SK-N-SH (cell line): ENCODE data around the gene CCR3. TPM values are rescaled to one million over a fixed set of nuclear protein-coding genes. Genes with fewer than 3 reads are reported as not detected.

ENCODE experiments used
- CTCF ChIA-PET: fragments of 300-600, 350-600 bp; formaldehyde crosslinking; extraction: SDS; loops from one replicate; lab custom pipeline; 2021; lab: Yijun Ruan, JAX
- POLR2A ChIA-PET: fragments of 350-600 bp; sonication (Branson Sonifier 250); formaldehyde crosslinking; extraction: SDS; loops from one replicate; lab custom pipeline; 2020; ENCODE audit warnings: antibody characterized with exemption, inconsistent platforms; lab: Yijun Ruan, JAX
- DNase-seq: peaks from one replicate; pipeline ENCODE4 v3.0.0; 2012
- H2AFZ ChIP-seq: fragments of 200-600 bp; sonication (generic); 2 replicates; pipeline ENCODE4 v1.8.1; 2016; ENCODE audit warnings: antibody characterized with exemption, mild to moderate bottlenecking, low read depth
- H3F3A ChIP-seq: fragments of 200-600 bp; sonication (generic); replicated peaks from 2 replicates; pipeline ENCODE3; 2016; ENCODE audit warnings: antibody characterized with exemption, mild to moderate bottlenecking; ENCODE audit not compliant: insufficient read depth
- H3K27ac ChIP-seq, 2 experiments: fragments of 200-500 bp in 1 of 2; fragments of 200-600 bp in 1 of 2; sonication (Bioruptor generic) in 1 of 2; sonication (generic), shearing (Covaris generic) in 1 of 2; 2 replicates each; pipeline versions ENCODE4 v1.5.1 to v1.6.1; 2014 to 2016; ENCODE audit warnings: low read depth in 2 of 2, inconsistent platforms in 1 of 2, low read length in 1 of 2, mild to moderate bottlenecking in 1 of 2, mixed read lengths in 1 of 2
- H3K27me3 ChIP-seq: fragments of 200-600 bp; sonication (generic), shearing (Covaris generic); 2 replicates; pipeline ENCODE4 v1.6.1; 2016; ENCODE audit warnings: mixed run types; ENCODE audit not compliant: insufficient read depth
- H3K36me3 ChIP-seq, 2 experiments: fragments of 200-500 bp in 1 of 2; fragments of 200-600 bp in 1 of 2; sonication (Bioruptor generic) in 1 of 2; sonication (generic) in 1 of 2; replicated peaks in 1 of 2; 2 replicates each; pipeline versions ENCODE3 to v1.5.1; 2014 to 2016; ENCODE audit warnings: low read length in 1 of 2, mild to moderate bottlenecking in 1 of 2; ENCODE audit not compliant: insufficient read depth in 2 of 2, control insufficient read depth in 1 of 2
- H3K4me1 ChIP-seq, 2 experiments: fragments of 200-500 bp in 1 of 2; fragments of 200-600 bp in 1 of 2; sonication (Bioruptor generic) in 1 of 2; sonication (generic), shearing (Covaris generic) in 1 of 2; 2 replicates each; pipeline versions ENCODE4 v1.5.1 to v1.6.1; 2014 to 2016; ENCODE audit warnings: low read depth in 1 of 2, low read length in 1 of 2, mixed run types in 1 of 2; ENCODE audit not compliant: insufficient read depth in 2 of 2, control insufficient read depth in 1 of 2
- H3K4me2 ChIP-seq: fragments of 200-600 bp; sonication (generic), shearing (Covaris generic); 2 replicates; pipeline ENCODE4 v1.6.1; 2017; ENCODE audit warnings: mixed run types
- H3K4me3 ChIP-seq, 2 experiments: fragments of 200-500 bp in 1 of 2; fragments of 200-600 bp in 1 of 2; sonication (Bioruptor generic) in 1 of 2; sonication (generic), shearing (Covaris generic) in 1 of 2; 2 replicates each; pipeline versions ENCODE4 v1.5.1 to v1.8.1; 2014 to 2016; ENCODE audit warnings: low read depth in 2 of 2, inconsistent platforms in 1 of 2, low read length in 1 of 2, mild to moderate bottlenecking in 1 of 2, mixed read lengths in 1 of 2, moderate library complexity in 1 of 2
- H3K79me2 ChIP-seq: fragments of 200-600 bp; sonication (generic); 2 replicates; pipeline ENCODE4 v1.8.1; 2017; ENCODE audit warnings: mild to moderate bottlenecking; ENCODE audit not compliant: insufficient read depth
- H3K9ac ChIP-seq: fragments of 200-600 bp; sonication (generic); 2 replicates; pipeline ENCODE4 v1.6.1; 2017; ENCODE audit warnings: mixed run types
- H3K9me2 ChIP-seq: fragments of 200-600 bp; sonication (generic); 2 replicates; pipeline ENCODE4 v1.6.1; 2017; ENCODE audit warnings: mixed run types
- H3K9me3 ChIP-seq: fragments of 200-600 bp; sonication (generic); 2 replicates; pipeline ENCODE4 v1.6.1; 2017; ENCODE audit warnings: mixed run types, mild to moderate bottlenecking, moderate library complexity
- H4K20me1 ChIP-seq: fragments of 200-600 bp; sonication (generic); 2 replicates; pipeline ENCODE4 v1.6.1; 2017; ENCODE audit warnings: mild to moderate bottlenecking, mixed run types; ENCODE audit not compliant: insufficient read depth
- ELF1 ChIP-seq: IDR thresholded peaks from 2 replicates; pipeline ENCODE4 v1.4.0; 2012
- EP300 ChIP-seq, 2 experiments: IDR thresholded peaks; 2 replicates each; pipeline versions ENCODE4 v1.4.0 to v1.6.1; 2012; ENCODE audit warnings: borderline replicate concordance in 1 of 2, low read depth in 1 of 2, low read length in 1 of 2
- EZH2phosphoT487 ChIP-seq: fragments of 200-600 bp; sonication (generic); IDR thresholded peaks from 2 replicates; pipeline ENCODE4 v1.6.1; 2017; ENCODE audit warnings: low read depth, mixed run types, mild to moderate bottlenecking, antibody characterized with exemption, moderate library complexity, borderline replicate concordance
- FOSL2 ChIP-seq: IDR thresholded peaks from 2 replicates; pipeline ENCODE4 v1.4.0; 2012; ENCODE audit warnings: low read depth, mild to moderate bottlenecking, moderate library complexity, borderline replicate concordance
- GABPA ChIP-seq: IDR thresholded peaks from 2 replicates; pipeline ENCODE4 v1.4.0; 2012; ENCODE audit warnings: low read depth, mild to moderate bottlenecking
- GATA2 ChIP-seq: sonication (generic); formaldehyde crosslinking; IDR thresholded peaks from 2 replicates; pipeline ENCODE4 v1.5.0; 2020; ENCODE audit warnings: mild to moderate bottlenecking, missing genetic modification reagents
- MXI1 ChIP-seq: IDR thresholded peaks from 2 replicates; pipeline ENCODE4 v1.6.1; 2012; ENCODE audit warnings: mild to moderate bottlenecking, low read depth, low read length, improper control_type of control experiment
- NRF1 ChIP-seq: IDR thresholded peaks from 2 replicates; pipeline ENCODE4 v1.6.1; 2012; ENCODE audit warnings: low read depth, mild to moderate bottlenecking, low read length
- RFX5 ChIP-seq: IDR thresholded peaks from 2 replicates; pipeline ENCODE4 v1.6.1; 2012; ENCODE audit warnings: mild to moderate bottlenecking, improper control_type of control experiment, low read length
- TCF12 ChIP-seq: IDR thresholded peaks from 2 replicates; pipeline ENCODE4 v1.4.0; 2012
- TEAD4 ChIP-seq: IDR thresholded peaks from 2 replicates; pipeline ENCODE4 v1.4.0; 2012; ENCODE audit warnings: mild to moderate bottlenecking, borderline replicate concordance; ENCODE audit not compliant: insufficient read depth
- WGBS: methylation state at CpG from one replicate; pipeline ENCODE4 v1.1.6; 2017; ENCODE audit warnings: low lambda C conversion rate; 5-methylcytosine and 5-hydroxymethylcytosine counted together
- polyA plus RNA-seq, 3 experiments: library from polyadenylated mRNA; depleted of rRNA; stranded (reverse); fragments of >200 nt; gene quantifications; 2 replicates each; pipeline ENCODE4 v1.2.3, GENCODE V29; 2012
- TF ChIP-seq, protein P1 (sequence below): IDR thresholded peaks from 2 replicates; pipeline ENCODE4 v1.4.0; 2012; ENCODE audit warnings: low read depth, borderline replicate concordance
- TF ChIP-seq, protein P2 (sequence below): IDR thresholded peaks from 2 replicates; pipeline ENCODE4; 2012
- TF ChIP-seq, protein P3 (sequence below): fragments of 150-350 bp; IDR thresholded peaks from 2 replicates; pipeline ENCODE4 v1.6.1; 2016; ENCODE audit warnings: mild to moderate bottlenecking, low read depth, low read length

The CCR3 gene
- polyA plus RNA-seq, 1 of the 3 experiments (the other 2 are of a cell fraction) = not detected

DNA sequence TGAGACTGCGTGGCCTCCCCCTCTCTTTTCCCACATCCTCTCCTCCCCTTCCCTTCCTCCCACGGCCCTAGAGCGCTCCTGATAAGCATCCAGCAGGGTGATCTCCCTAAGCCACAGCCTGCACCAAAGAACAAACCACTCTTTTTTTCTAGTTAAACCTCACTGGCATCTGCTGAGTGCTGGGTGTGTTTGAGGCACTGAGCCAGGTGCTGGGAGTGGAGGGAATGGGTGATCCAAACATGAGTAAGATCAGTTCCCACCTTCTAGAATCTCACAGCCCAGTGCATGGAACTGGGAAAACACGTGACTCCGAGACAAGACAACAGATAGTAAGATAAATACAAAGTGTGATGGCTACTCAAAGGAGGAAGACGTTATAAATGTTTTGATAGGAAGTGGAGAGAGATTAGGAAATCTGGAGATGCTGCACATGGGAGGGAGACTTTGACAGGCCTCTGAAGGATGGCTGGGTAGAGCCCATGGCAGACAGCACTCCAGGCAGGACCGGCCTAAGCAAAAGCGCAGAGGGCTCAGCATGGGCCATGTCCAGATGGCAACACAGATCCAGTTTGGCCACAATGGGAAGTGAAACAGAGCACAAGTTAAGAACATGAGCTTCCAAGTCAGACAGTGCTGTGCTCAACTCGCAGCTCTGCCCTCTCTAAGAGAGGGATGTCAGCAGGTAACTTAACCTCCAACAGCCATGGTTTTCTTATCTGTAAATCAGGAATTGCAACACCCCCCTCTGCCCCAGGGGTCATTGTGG is 55.6 kb downstream of the CCR3 start:
- POLR2A ChIA-PET = no interaction called here
- no peaks in the 10 kb centered on the region for H3K9me3 ChIP-seq
- H3K36me3 ChIP-seq = no peaks in the 10 kb centered on the region
- H3K9me2 ChIP-seq = no peaks in the 10 kb centered on the region
- CTCF ChIA-PET = no interaction called here
- no peaks in the 10 kb centered on the region for H3F3A ChIP-seq
- H3K27ac ChIP-seq = no peak overlapping the region
- no peak overlapping the region for H2AFZ ChIP-seq
- H3K4me1 ChIP-seq = no peaks in the 10 kb centered on the region
- 4% methylated on average over 8 of the region's 9 CpGs for WGBS
- H3K79me2 ChIP-seq = no peaks in the 10 kb centered on the region
- peaks cover 18% of the 10 kb centered on the region for H3K27me3 ChIP-seq
- H4K20me1 ChIP-seq = no peaks in the 10 kb centered on the region
- no peak for DNase-seq
- no peak overlapping the region for H3K4me3 ChIP-seq
- TF ChIP-seq, protein P1, sequence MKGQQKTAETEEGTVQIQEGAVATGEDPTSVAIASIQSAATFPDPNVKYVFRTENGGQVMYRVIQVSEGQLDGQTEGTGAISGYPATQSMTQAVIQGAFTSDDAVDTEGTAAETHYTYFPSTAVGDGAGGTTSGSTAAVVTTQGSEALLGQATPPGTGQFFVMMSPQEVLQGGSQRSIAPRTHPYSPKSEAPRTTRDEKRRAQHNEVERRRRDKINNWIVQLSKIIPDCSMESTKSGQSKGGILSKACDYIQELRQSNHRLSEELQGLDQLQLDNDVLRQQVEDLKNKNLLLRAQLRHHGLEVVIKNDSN = no peak
- TF ChIP-seq NRF1 = no peak
- TF ChIP-seq EZH2phosphoT487 = no peak
- TF ChIP-seq MXI1 = no peak
- TF ChIP-seq GABPA = no peak
- TF ChIP-seq GATA2 (CRISPR knock-in tag) = no peak
- no peak for TF ChIP-seq ELF1
- no peak for TF ChIP-seq FOSL2
- TF ChIP-seq TEAD4 = no peak
- no peak for TF ChIP-seq EP300 (IDR thresholded peaks at IDR 0.05; ENCODE audit: borderline replicate concordance in 1 of 2, low read depth in 1 of 2, low read length in 1 of 2)
- TF ChIP-seq, protein P2, sequence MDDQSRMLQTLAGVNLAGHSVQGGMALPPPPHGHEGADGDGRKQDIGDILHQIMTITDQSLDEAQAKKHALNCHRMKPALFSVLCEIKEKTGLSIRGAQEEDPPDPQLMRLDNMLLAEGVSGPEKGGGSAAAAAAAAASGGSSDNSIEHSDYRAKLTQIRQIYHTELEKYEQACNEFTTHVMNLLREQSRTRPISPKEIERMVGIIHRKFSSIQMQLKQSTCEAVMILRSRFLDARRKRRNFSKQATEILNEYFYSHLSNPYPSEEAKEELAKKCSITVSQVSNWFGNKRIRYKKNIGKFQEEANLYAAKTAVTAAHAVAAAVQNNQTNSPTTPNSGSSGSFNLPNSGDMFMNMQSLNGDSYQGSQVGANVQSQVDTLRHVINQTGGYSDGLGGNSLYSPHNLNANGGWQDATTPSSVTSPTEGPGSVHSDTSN = no peak
- TF ChIP-seq RFX5 = no peak
- TF ChIP-seq TCF12 = no peak
- TF ChIP-seq, protein P3, sequence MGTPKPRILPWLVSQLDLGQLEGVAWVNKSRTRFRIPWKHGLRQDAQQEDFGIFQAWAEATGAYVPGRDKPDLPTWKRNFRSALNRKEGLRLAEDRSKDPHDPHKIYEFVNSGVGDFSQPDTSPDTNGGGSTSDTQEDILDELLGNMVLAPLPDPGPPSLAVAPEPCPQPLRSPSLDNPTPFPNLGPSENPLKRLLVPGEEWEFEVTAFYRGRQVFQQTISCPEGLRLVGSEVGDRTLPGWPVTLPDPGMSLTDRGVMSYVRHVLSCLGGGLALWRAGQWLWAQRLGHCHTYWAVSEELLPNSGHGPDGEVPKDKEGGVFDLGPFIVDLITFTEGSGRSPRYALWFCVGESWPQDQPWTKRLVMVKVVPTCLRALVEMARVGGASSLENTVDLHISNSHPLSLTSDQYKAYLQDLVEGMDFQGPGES = no peak
- no peak overlapping the region for H3K4me2 ChIP-seq
- H3K9ac ChIP-seq = no peak overlapping the region
